GM18870 (cell line): ENCODE data around the gene PGK2.
A peak's percentile ranks its signal among the peaks of the same experiment; 100 is the strongest.
"Not testable (repeated sequence)": the region's sequence is repeated elsewhere in the genome, so short reads cannot be mapped to it uniquely, and the experiment has no call there.

Experiments used
- ATAC-seq: cut with Tn5 transposase; IDR thresholded peaks from one replicate; pipeline ENCODE4 v1.9.1; 2021; ENCODE audit warnings: moderate library complexity; ENCODE audit not compliant: unreplicated experiment

PGK2 gene

GRCh38 chr6:49787176-49787575 is at the start of gene PGK2:
Gene PGK2, minus strand, starts transcription at chr6:49787285. Its CDS starts 98 bp downstream, at chr6:49787187.
- ATAC-seq: no peak

- no peak for ATAC-seq
Measured at GRCh38 chr6:49835140-49835539, 48.1 kb upstream of the PGK2 start.

- no peak for ATAC-seq
Measured at GRCh38 chr6:49833386-49833785, 46.3 kb upstream of the PGK2 start.

GRCh38 chr6:49826743-49827406 is 39.8 kb upstream of the PGK2 start:
- peak; percentile 99 for ATAC-seq

GRCh38 chr6:49815166-49815565 is 28.1 kb upstream of the PGK2 start:
- no peak for ATAC-seq

DNA sequence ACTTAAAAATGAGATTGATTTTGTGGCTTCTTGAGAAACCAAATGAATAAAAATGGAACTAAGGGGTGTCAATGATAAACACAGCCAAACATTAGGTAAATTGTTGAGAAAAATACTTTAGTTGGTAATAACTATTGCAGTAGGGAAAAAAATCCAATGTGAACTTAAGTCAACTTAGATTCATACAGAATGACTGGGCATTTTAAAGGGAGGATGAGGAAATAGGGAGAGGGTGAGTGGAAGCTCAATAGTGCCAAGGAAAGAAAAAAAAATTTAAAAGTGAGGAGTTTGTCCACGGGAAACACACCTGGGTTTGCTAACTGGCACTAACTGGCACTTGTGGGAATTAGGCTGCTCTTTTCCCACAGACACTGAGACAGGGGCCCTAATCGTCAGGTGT is 26.2 kb upstream of the PGK2 start:
- no peak for ATAC-seq

DNA sequence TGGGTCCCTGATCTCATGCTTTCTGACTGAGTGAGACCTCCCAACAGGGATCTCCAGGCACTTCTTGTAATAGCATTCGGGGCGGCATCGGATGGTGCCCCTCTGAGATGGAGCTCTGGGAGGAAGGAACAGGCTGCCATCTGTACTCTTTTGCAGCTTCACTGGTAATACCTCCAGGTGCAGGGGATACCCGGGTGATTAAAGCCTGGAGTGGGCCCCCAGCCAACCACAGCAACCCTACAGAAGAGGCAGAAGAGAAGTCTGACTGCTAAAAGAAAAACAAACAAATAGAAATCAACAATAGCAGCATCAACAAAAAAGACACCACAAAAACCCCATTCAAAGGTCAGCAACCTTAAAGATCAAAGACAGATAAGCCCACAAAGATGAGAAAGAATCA is 19.1 kb upstream of the PGK2 start:
- no peak for ATAC-seq

DNA sequence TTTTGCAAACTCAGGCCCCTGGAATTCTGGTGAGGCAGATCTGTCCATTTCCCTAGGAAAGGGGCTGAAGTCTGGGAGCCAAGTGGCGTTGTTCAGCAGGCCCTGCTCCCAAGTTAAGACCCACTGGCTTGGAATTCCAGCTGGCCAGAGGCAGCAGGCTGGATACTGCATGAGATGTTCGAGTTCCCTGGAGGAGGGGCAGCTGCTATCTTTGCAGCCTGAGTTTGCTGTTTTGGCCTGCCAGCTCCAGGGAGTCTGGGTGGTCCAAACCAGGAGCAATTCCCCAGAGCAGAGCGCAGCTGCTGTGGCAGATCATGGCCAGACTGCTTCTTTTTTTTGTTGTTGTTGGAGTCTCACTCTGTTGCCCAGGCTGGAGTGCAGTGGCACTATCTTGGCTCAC is 18.2 kb upstream of the PGK2 start:
- ATAC-seq: no peak

DNA sequence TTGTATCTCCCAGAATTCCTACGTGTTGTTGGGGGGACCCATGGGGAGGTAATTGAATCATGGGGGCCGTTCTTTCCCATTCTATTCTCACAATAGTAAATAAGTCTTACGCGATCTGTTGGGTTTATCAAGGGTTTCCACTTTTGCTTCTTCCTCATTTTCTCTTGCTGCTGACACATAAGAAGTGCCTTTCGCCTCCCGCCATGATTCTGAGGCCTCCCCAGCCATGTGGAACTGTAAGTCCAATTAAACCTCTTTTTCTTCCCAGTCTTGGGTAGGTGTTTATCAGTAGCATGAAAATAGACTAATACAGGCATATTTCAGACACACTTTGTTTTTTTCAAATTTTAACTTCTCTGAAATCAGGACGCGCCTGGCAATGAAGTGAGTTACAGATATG is 14.4 kb upstream of the PGK2 start:
- no peak for ATAC-seq

DNA sequence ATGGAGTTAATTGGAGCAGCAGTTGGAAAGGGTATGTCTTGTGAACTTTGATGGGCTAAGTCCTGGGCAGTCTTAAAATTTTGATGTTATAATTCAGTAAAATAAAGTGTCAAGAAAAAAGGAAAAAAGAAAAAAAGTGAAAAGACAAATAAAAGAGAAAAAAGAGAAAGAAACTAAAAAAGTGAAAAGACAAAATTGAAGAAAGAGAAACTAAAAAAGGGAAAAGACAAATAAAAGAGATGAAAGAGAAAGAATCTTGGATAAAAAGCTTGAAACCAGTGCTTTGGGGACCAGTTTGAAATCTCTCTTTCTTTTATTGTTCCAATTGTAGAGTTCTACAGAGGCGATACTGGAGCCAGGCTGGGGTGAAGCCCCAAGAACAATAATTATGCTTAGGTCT is 12.0 kb upstream of the PGK2 start:
- ATAC-seq: no peak

- not testable (repeated sequence) for ATAC-seq
Measured at GRCh38 chr6:49796842-49797455, 9.9 kb upstream of the PGK2 start.

DNA sequence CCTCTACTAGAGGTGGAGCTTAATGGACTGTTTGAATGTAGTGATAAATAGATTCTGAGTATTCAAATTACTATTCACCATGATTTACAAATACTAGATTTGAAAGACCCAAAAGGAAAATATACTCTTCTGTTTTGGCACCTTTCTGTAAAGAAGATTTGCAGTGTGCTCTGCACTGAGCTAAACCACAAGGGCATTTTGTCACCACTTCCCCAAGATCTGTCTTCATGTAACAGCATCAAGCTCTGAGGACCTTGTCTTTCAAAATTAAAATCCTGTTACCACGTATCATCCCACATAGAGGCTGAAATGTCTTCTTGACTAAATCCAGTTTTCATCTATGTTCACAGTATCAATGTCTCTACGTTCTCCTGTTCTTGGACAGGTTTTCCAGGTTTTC is 3.3 kb upstream of the PGK2 start:
- no peak for ATAC-seq

GRCh38 chr6:49784272-49784671 is 2.8 kb downstream of the PGK2 start:
- ATAC-seq: no peak

- ATAC-seq: no peak
Measured at GRCh38 chr6:49782725-49783124, 4.4 kb downstream of the PGK2 start.

GRCh38 chr6:49782293-49782692 is 4.8 kb downstream of the PGK2 start:
- no peak for ATAC-seq

- no peak for ATAC-seq
Measured at GRCh38 chr6:49776444-49776843, 10.6 kb downstream of the PGK2 start.

DNA sequence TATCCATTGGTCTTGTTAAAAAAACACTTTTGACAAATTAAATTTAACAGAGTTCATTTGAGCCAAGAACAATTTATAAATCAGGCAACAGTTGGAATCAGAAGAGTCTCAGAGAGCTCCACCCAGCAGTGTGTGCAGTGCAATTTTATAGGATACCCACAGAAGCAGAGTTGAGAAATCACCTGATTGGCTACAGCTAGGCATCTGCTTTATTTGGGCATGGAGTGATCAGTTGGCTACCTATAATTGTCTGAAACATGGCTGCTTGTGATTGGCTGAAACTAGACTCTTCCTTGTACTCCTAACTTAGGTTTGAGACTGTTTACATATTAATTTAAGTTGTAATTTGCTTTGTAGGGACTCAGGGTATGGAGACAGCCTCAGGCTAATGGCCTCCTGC is 12.0 kb downstream of the PGK2 start:
- no peak for ATAC-seq

- no peak for ATAC-seq
Measured at GRCh38 chr6:49772285-49772684, 14.8 kb downstream of the PGK2 start.

DNA sequence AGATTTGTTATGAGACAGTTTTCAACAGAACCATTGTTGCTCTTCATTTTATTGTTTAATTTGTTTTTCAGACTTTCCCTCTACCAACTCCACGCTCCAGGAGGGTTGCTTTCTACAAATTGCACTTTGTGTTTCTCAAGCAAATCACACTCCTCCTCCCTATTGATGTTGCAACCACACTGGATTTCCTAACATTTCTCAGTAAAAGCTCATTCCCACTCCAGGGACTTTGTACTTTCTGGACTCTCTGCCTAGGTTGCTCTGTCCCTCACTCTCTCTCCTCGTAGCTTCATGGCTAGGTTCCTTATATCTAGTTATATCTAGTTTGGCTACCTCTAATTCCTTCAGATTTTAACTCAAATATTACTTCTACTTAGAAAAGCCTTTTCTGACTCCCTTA is 20.3 kb downstream of the PGK2 start:
- ATAC-seq: no peak

DNA sequence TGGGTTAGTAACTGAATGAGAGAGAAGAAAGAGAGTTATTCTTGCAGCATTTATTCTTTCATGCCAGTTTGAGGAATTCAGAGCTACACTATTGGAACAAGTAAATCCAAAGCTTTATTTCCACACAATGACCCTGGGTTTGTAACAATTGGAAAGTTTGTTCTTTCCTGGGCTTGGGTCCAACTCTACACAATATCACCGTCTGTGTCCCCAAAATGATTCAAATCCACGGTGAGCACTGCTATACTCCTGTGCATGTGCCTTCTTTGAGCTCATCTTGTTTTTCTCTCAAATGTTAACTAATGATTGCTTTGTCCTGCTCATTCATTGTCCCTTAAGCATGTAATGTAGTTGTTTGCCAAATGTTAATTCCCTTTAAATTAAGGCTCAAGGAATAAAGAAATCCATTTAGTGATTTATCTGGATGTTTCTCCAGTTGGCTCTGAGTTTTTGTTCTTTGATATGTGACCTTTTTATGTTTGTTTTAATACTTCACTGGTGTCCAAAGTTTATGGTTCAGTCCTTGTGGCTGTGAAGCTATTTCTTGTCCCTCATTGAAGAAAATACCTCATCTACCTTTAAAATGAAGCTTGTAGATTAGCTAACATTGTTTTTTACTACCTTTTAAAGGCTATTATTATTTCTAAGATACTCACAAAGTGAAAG is 22.4 kb downstream of the PGK2 start:
- ATAC-seq: no peak

DNA sequence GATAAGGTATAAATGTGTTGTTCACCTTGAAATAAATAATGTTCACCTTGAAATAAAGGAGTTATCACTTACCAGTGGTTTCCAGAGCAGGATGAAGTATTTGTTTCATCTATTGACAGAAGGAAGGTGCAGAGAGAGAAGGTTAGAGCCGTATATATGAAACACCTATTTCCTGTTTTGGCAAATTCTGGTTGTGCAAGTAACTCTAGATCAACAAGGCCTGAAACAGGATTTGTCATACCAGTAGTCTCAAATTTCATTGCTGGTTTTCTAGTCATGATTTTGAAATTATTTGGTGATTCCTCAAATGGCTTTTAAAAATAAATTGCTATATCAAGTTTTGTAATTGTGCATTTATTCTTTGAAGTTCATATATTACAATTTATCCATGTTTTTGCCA is 42.8 kb downstream of the PGK2 start, which contains the start of gene CRISP3:
CRISP3 (minus strand) TSS at position 130 of the 400 bp plus-strand sequence; CDS start at position 109, 21 bp downstream.
- ATAC-seq: peak; percentile 56

GRCh38 chr6:49743429-49743828 is 43.7 kb downstream of the PGK2 start:
- no peak for ATAC-seq
